Neural progenitor cell (in vitro differentiated cells): ENCODE data around the gene DNTTIP2. TPM values are rescaled to one million over a fixed set of nuclear protein-coding genes. Genes with fewer than 3 reads are reported as not detected.

ENCODE experiments used
- DNase-seq: peaks from one replicate; pipeline ENCODE4 v3.0.0-alpha.2; 2016; ENCODE audit warnings: low spot score
- H2AFZ ChIP-seq: fragments of 200-600 bp; sonication (generic); replicated peaks from 2 replicates; pipeline ENCODE4 v1.6.1; 2016; ENCODE audit warnings: antibody characterized with exemption
- H3F3A ChIP-seq: fragments of 200-600 bp; sonication (generic); 2 replicates; pipeline ENCODE4 v1.6.1; 2016; ENCODE audit warnings: antibody characterized with exemption, low read depth
- H3K27ac ChIP-seq: fragments of 200-600 bp; sonication (generic); 2 replicates; pipeline ENCODE4 v1.5.1; 2016; ENCODE audit warnings: mild to moderate bottlenecking
- H3K27me3 ChIP-seq: fragments of 200-600 bp; sonication (generic); 2 replicates; pipeline ENCODE4 v1.6.1; 2016; ENCODE audit warnings: mild to moderate bottlenecking, moderate library complexity
- H3K36me3 ChIP-seq: fragments of 200-600 bp; sonication (generic); 2 replicates; pipeline ENCODE4 v1.5.1; 2016
- H3K4me1 ChIP-seq: fragments of 200-600 bp; sonication (generic); 2 replicates; pipeline ENCODE4 v1.6.1; 2016; ENCODE audit warnings: mixed run types
- H3K4me2 ChIP-seq: fragments of 200-600 bp; sonication (generic); 2 replicates; pipeline ENCODE4 v1.6.1; 2016
- H3K4me3 ChIP-seq: fragments of 200-600 bp; sonication (generic); 2 replicates; pipeline ENCODE4 v1.5.1; 2016
- H3K79me2 ChIP-seq: fragments of 200-600 bp; sonication (generic); 2 replicates; pipeline ENCODE4 v1.6.1; 2016; ENCODE audit warnings: low read depth
- H3K9ac ChIP-seq: fragments of 200-600 bp; sonication (generic); 2 replicates; pipeline ENCODE4 v1.6.1; 2016
- H3K9me3 ChIP-seq: fragments of 200-600 bp; sonication (generic); 2 replicates; pipeline ENCODE4 v1.5.1; 2016; ENCODE audit warnings: low read depth
- H4K20me1 ChIP-seq: fragments of 200-600 bp; sonication (generic); 2 replicates; pipeline ENCODE4 v1.6.1; 2016; ENCODE audit warnings: low read depth
- H3K27ac Mint-ChIP-seq: 3 replicates; pipeline ENCODE4 v1.8.0; 2021; ENCODE audit warnings: mixed read lengths
- H3K27me3 Mint-ChIP-seq: 2 replicates; pipeline ENCODE4 v1.8.0; 2022; ENCODE audit warnings: low read depth, mild to moderate bottlenecking, inconsistent platforms, moderate library complexity, mixed read lengths; ENCODE audit not compliant: insufficient read depth
- H3K36me3 Mint-ChIP-seq: 3 replicates; pipeline ENCODE4 v1.8.0; 2021; ENCODE audit warnings: mixed read lengths
- H3K4me1 Mint-ChIP-seq: 3 replicates; pipeline ENCODE4 v1.8.0; 2021; ENCODE audit warnings: mixed read lengths
- H3K4me3 Mint-ChIP-seq: 3 replicates; pipeline ENCODE4 v1.8.0; 2021; ENCODE audit warnings: mild to moderate bottlenecking, moderate library complexity, mixed read lengths
- H3K9me3 Mint-ChIP-seq: 3 replicates; pipeline ENCODE4 v1.8.0; 2020; ENCODE audit warnings: mixed read lengths
- EZH2 ChIP-seq: fragments of 200-600 bp; sonication (generic); IDR thresholded peaks from 2 replicates; pipeline ENCODE4 v1.6.1; 2017; ENCODE audit warnings: antibody characterized with exemption, mild to moderate bottlenecking, moderate library complexity
- EZH2phosphoT487 ChIP-seq: fragments of 200-600 bp; sonication (generic); IDR thresholded peaks from 2 replicates; pipeline ENCODE4 v1.6.1; 2017; ENCODE audit warnings: antibody characterized with exemption
- total RNA-seq: library from RNA; depleted of rRNA; stranded (reverse); fragments of >200 nt; gene quantifications from 2 replicates; pipeline ENCODE4 v1.2.3, GENCODE V29; 2015; ENCODE audit warnings: low replicate concordance
- TF ChIP-seq, protein P1 (sequence below): fragments of 200-600 bp; sonication (generic); IDR thresholded peaks from 2 replicates; pipeline ENCODE4 v1.5.1; 2017; ENCODE audit warnings: antibody characterized with exemption, mild to moderate bottlenecking

DNTTIP2 gene
- total RNA-seq, 1 donor from 2014 or later = 62.5 TPM

DNA sequence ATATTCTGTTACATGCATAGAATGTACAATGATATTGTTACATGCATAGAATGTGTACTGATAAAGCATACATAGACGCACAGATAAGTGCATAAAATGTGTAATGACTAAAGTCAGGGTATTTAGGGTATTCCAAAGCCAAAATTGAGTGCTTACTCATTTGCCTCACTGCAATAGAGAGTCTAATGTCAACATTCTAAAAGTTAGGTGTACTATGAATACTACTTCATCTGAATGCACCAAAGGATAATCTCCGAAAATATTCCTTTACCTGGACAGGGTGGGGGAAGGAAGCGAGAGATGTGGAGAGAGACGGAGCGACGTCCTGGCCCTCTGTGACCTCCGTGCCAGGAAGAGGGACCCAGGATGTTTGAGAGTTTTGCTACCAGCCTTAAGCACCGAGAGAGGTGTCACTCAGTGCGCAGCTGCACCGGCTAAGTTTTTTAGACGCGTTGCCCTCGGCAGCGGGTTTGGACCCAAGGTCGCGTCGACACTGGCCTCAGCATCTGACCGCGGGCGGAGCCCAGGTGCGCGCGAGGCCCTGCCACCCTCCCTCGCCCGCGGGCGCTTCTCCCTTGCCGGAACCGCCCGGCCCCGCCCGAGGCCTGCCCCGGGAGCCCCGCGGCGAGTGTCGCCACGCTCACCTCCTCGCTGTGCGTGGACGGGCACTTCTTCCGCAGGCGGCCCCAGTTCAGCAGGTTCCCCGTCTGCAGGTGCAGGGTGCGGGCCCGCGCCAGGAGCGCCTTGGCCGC is 29.6 kb upstream of the DNTTIP2 start:
- H3K9me3 ChIP-seq = no peaks in the 10 kb centered on the region
- H3K36me3 ChIP-seq = no peaks in the 10 kb centered on the region
- H3K4me1 ChIP-seq = peaks cover 7% of the 10 kb centered on the region
- peaks cover 7% of the 10 kb centered on the region for H3F3A ChIP-seq
- H3K4me3 ChIP-seq = peak overlapping the region; percentile 90
- Mint-ChIP-seq H3K4me1 (peaks cover 10% of the 10 kb centered on the region), H3K27ac (peak overlapping the region; percentile 48), H3K27me3 (peaks cover 8% of the 10 kb centered on the region), H3K4me3 (peak overlapping the region; percentile 91), H3K9me3 (peaks cover 10% of the 10 kb centered on the region), H3K36me3 (no peaks in the 10 kb centered on the region)
- no peak overlapping the region for H3K9ac ChIP-seq
- TF ChIP-seq, protein P1, sequence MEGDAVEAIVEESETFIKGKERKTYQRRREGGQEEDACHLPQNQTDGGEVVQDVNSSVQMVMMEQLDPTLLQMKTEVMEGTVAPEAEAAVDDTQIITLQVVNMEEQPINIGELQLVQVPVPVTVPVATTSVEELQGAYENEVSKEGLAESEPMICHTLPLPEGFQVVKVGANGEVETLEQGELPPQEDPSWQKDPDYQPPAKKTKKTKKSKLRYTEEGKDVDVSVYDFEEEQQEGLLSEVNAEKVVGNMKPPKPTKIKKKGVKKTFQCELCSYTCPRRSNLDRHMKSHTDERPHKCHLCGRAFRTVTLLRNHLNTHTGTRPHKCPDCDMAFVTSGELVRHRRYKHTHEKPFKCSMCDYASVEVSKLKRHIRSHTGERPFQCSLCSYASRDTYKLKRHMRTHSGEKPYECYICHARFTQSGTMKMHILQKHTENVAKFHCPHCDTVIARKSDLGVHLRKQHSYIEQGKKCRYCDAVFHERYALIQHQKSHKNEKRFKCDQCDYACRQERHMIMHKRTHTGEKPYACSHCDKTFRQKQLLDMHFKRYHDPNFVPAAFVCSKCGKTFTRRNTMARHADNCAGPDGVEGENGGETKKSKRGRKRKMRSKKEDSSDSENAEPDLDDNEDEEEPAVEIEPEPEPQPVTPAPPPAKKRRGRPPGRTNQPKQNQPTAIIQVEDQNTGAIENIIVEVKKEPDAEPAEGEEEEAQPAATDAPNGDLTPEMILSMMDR = no peak
- peak; percentile 41 for TF ChIP-seq EZH2
- peaks cover 31% of the 10 kb centered on the region for H3K79me2 ChIP-seq
- H3K27ac ChIP-seq = no peak overlapping the region
- peak; percentile 61 for DNase-seq
- peak overlapping the region; percentile 99 for H2AFZ ChIP-seq
- H3K27me3 ChIP-seq = peaks cover 11% of the 10 kb centered on the region
- peaks cover 13% of the 10 kb centered on the region for H4K20me1 ChIP-seq
- H3K4me2 ChIP-seq = peak overlapping the region; percentile 93

DNA sequence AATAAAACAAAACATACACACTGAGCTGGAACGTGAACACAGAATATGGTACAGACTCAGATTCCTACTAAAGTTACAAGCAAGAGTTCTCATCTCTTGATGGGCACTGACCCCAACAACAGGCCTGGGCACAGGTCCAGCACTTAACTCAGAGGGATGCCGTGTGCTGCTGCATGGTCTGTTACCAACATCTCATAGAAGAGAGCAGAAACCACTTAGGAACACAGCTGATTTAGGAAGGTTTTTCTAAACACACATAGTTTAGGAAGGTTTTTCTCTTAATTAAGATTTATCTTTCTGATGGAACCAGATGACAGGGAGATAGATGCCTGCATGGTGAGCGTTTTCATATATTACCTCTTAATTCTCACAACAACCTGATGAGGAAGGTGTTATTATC is 28.7 kb upstream of the DNTTIP2 start:
- Mint-ChIP-seq H3K36me3 (no peaks in the 10 kb centered on the region), H3K4me1 (peaks cover 10% of the 10 kb centered on the region), H3K9me3 (peaks cover 10% of the 10 kb centered on the region), H3K4me3 (peak overlapping the region; percentile 82), H3K27ac (no peak overlapping the region), H3K27me3 (peaks cover 8% of the 10 kb centered on the region)
- H3K27ac ChIP-seq = no peak overlapping the region
- H3K9ac ChIP-seq = no peak overlapping the region
- peaks cover 7% of the 10 kb centered on the region for H3K4me1 ChIP-seq
- no peak overlapping the region for H2AFZ ChIP-seq
- peaks cover 13% of the 10 kb centered on the region for H4K20me1 ChIP-seq
- peaks cover 11% of the 10 kb centered on the region for H3K27me3 ChIP-seq
- TF ChIP-seq EZH2 = no peak
- DNase-seq = peak; percentile 4
- no peaks in the 10 kb centered on the region for H3K9me3 ChIP-seq
- peak overlapping the region; percentile 93 for H3K4me2 ChIP-seq
- H3K36me3 ChIP-seq = no peaks in the 10 kb centered on the region
- H3K79me2 ChIP-seq = peaks cover 31% of the 10 kb centered on the region
- H3K4me3 ChIP-seq = no peak overlapping the region
- H3F3A ChIP-seq = peaks cover 7% of the 10 kb centered on the region

DNA sequence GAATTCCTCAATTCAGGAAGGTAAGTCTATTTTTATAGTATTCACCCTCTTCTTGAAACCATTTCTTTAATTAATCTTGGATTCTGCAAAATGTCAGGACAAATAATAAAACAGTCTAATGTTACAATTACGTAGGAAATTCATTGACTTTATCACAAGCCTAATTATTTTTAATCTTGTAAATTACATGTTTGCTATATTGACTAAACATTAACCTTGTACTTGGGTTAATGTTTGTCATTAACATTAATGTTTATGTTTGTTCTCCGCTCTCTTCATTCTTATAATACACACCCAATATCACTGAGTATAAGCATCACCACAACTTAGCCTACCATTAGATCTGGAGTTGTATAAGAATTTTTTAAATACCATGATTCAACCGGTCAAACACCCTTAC is 27.5 kb upstream of the DNTTIP2 start:
- peaks cover 31% of the 10 kb centered on the region for H3K79me2 ChIP-seq
- no peak overlapping the region for H3K4me2 ChIP-seq
- DNase-seq = no peak
- H3K4me1 ChIP-seq = peaks cover 7% of the 10 kb centered on the region
- Mint-ChIP-seq H3K27me3 (peaks cover 6% of the 10 kb centered on the region), H3K9me3 (peaks cover 4% of the 10 kb centered on the region), H3K36me3 (no peaks in the 10 kb centered on the region), H3K4me1 (peaks cover 10% of the 10 kb centered on the region), H3K27ac (no peak overlapping the region), H3K4me3 (no peak overlapping the region)
- TF ChIP-seq EZH2 (no peak), EZH2phosphoT487 (no peak)
- TF ChIP-seq, protein P1 = no peak
- H3K36me3 ChIP-seq = no peaks in the 10 kb centered on the region
- H3K9ac ChIP-seq = no peak overlapping the region
- no peak overlapping the region for H3K4me3 ChIP-seq
- H3K27me3 ChIP-seq = peaks cover 11% of the 10 kb centered on the region
- no peak overlapping the region for H2AFZ ChIP-seq
- no peak overlapping the region for H3K27ac ChIP-seq
- peaks cover 7% of the 10 kb centered on the region for H3F3A ChIP-seq
- H4K20me1 ChIP-seq = peaks cover 13% of the 10 kb centered on the region
- H3K9me3 ChIP-seq = no peaks in the 10 kb centered on the region

DNA sequence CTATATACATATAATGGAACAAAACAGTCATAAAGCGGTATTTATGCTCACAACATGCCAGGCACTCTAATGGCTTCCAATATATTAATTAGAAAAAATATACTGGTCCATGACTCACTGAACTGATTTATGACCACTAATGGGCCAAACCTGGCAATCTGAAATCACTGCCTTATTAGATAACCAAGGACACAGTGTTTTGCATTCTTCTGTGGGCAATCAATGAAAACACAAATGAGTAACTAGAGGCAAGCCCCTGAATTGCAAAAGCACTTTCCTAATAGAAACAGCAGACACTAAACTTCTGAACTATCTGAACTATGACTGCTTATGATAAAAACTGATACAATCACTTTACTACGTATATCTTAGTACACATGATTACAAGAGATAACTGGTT is 26.7 kb upstream of the DNTTIP2 start:
- no peak overlapping the region for H3K27ac Mint-ChIP-seq

More for the DNA sequence above, 26.7 kb upstream of the DNTTIP2 start:
- Histone ChIP-seq H3K79me2 (peaks cover 31% of the 10 kb centered on the region), H3K27me3 (peaks cover 11% of the 10 kb centered on the region), H2AFZ (no peak overlapping the region), H4K20me1 (peaks cover 13% of the 10 kb centered on the region), H3K9ac (no peak overlapping the region), H3K36me3 (no peaks in the 10 kb centered on the region), H3K4me2 (no peak overlapping the region), H3F3A (peaks cover 7% of the 10 kb centered on the region), H3K4me3 (no peak overlapping the region), H3K4me1 (peaks cover 7% of the 10 kb centered on the region), H3K9me3 (no peaks in the 10 kb centered on the region), H3K27ac (no peak overlapping the region)
- Mint-ChIP-seq H3K4me1 (peaks cover 10% of the 10 kb centered on the region), H3K4me3 (no peak overlapping the region), H3K9me3 (peaks cover 4% of the 10 kb centered on the region), H3K36me3 (no peaks in the 10 kb centered on the region), H3K27me3 (peaks cover 6% of the 10 kb centered on the region)
- TF ChIP-seq EZH2 (no peak), EZH2phosphoT487 (no peak)
- TF ChIP-seq, protein P1 = no peak
- DNase-seq = no peak
